Suprapubic skin (tissue), 4 donors: ENCODE results near the gene TTC22.

Source experiments
- CTCF ChIP-seq, 2 donors: fragments of 200-600 bp in 1 of 2; fragments of 450-650 bp in 1 of 2; sonication (generic) in 1 of 2; IDR thresholded peaks; one replicate each; pipeline ENCODE4 v1.5.1; 2016 to 2019; ENCODE audit warnings: antibody characterized with exemption in 2 of 2, mild to moderate bottlenecking in 1 of 2, moderate library complexity in 1 of 2
- POLR2A ChIP-seq, 2 donors: fragments of 450-650 bp; IDR thresholded peaks; one replicate each; pipeline ENCODE4 v1.6.1; 2017; ENCODE audit warnings: antibody characterized with exemption in 2 of 2, mild to moderate bottlenecking in 2 of 2, moderate library complexity in 2 of 2
- POLR2AphosphoS5 ChIP-seq, 3 donors: sonication (generic); formaldehyde crosslinking; IDR thresholded peaks; one replicate each; pipeline ENCODE4 v1.6.1; 2017; ENCODE audit warnings: antibody characterized with exemption in 3 of 3

- TF ChIP-seq CTCF (IDR thresholded peaks at IDR 0.05), result no peak
- TF ChIP-seq POLR2AphosphoS5 (IDR thresholded peaks at IDR 0.05), result no peak
- no peak for TF ChIP-seq POLR2A (IDR thresholded peaks at IDR 0.05)
Measured at GRCh38 chr1:54806931-54807611, 5.9 kb upstream of the TTC22 start.
